ENCODE results near the gene ZBTB20.

The ZBTB20 gene

GRCh38 chr3:114829783-114830182, 317.3 kb downstream of the ZBTB20 start:
- Histone ChIP-seq H3K27ac (ENCODE audit: low read length) (no peak overlapping the region), H3F3A (ENCODE audit: insufficient read depth, low read length) (no peaks in the 10 kb centered on the region), H3K4me1 (ENCODE audit: low read length) (no peaks in the 10 kb centered on the region), H3K79me2 (ENCODE audit: low read length) (no peaks in the 10 kb centered on the region), H2AFZ (ENCODE audit: low read length) (no peak overlapping the region), H3K9me3 (replicated peaks; ENCODE audit: insufficient read depth, low read length) (no peaks in the 10 kb centered on the region), H4K20me1 (ENCODE audit: insufficient read depth, low read length) (no peaks in the 10 kb centered on the region), H3K4me2 (ENCODE audit: low read depth, low read length) (no peak overlapping the region), H3K36me3 (replicated peaks; ENCODE audit: insufficient read depth, low read length) (no peaks in the 10 kb centered on the region), H3K9ac (ENCODE audit: low read length) (no peak overlapping the region), H3K9me2 (replicated peaks; ENCODE audit: insufficient read depth, low read length) (no peaks in the 10 kb centered on the region), H3K4me3 (ENCODE audit: low read length) (no peak overlapping the region), H3K27me3 (replicated peaks; ENCODE audit: insufficient read depth, low read length) (no peaks in the 10 kb centered on the region)
- no peak for DNase-seq
- TF ChIP-seq EZH2phosphoT487 (IDR thresholded peaks at IDR 0.05; ENCODE audit: low read length): no peak
- TF ChIP-seq CTCF (IDR thresholded peaks at IDR 0.05; ENCODE audit: low read length): no peak
- no peak for TF ChIP-seq EZH2 (optimal IDR thresholded peaks at IDR 0.05; ENCODE audit: low read depth, low read length)

- TF ChIP-seq EZH2 (optimal IDR thresholded peaks at IDR 0.05; ENCODE audit: low read depth, low read length) (no peak), EZH2phosphoT487 (IDR thresholded peaks at IDR 0.05; ENCODE audit: low read length) (no peak), CTCF (IDR thresholded peaks at IDR 0.05; ENCODE audit: low read length) (peak; percentile 69)
- Histone ChIP-seq H2AFZ (ENCODE audit: low read length) (no peak overlapping the region), H3K27me3 (replicated peaks; ENCODE audit: insufficient read depth, low read length) (no peaks in the 10 kb centered on the region), H3K36me3 (replicated peaks; ENCODE audit: insufficient read depth, low read length) (no peaks in the 10 kb centered on the region), H4K20me1 (ENCODE audit: insufficient read depth, low read length) (no peaks in the 10 kb centered on the region), H3K4me3 (ENCODE audit: low read length) (no peak overlapping the region), H3K9me2 (replicated peaks; ENCODE audit: insufficient read depth, low read length) (no peaks in the 10 kb centered on the region), H3K27ac (ENCODE audit: low read length) (no peak overlapping the region), H3K79me2 (ENCODE audit: low read length) (no peaks in the 10 kb centered on the region), H3F3A (ENCODE audit: insufficient read depth, low read length) (no peaks in the 10 kb centered on the region), H3K4me1 (ENCODE audit: low read length) (no peaks in the 10 kb centered on the region), H3K9ac (ENCODE audit: low read length) (no peak overlapping the region), H3K9me3 (replicated peaks; ENCODE audit: insufficient read depth, low read length) (no peaks in the 10 kb centered on the region), H3K4me2 (ENCODE audit: low read depth, low read length) (no peak overlapping the region)
- peak; percentile 69 for DNase-seq
Measured at GRCh38 chr3:114827495-114827894, 319.6 kb downstream of the ZBTB20 start.

GRCh38 chr3:114824014-114824413, 323.1 kb downstream of the ZBTB20 start:
- H3K4me2 ChIP-seq (ENCODE audit: low read depth, low read length): no peak overlapping the region
- H3K9ac ChIP-seq (ENCODE audit: low read length): no peak overlapping the region
- no peaks in the 10 kb centered on the region for H3K36me3 ChIP-seq (replicated peaks; ENCODE audit: insufficient read depth, low read length)
- H2AFZ ChIP-seq (ENCODE audit: low read length): no peak overlapping the region
- no peak overlapping the region for H3K27ac ChIP-seq (ENCODE audit: low read length)
- no peaks in the 10 kb centered on the region for H3K79me2 ChIP-seq (ENCODE audit: low read length)
- H3F3A ChIP-seq (ENCODE audit: insufficient read depth, low read length): no peaks in the 10 kb centered on the region
- no peaks in the 10 kb centered on the region for H3K4me1 ChIP-seq (ENCODE audit: low read length)
- no peak for DNase-seq
- TF ChIP-seq CTCF (IDR thresholded peaks at IDR 0.05; ENCODE audit: low read length) (no peak), EZH2phosphoT487 (IDR thresholded peaks at IDR 0.05; ENCODE audit: low read length) (no peak), EZH2 (optimal IDR thresholded peaks at IDR 0.05; ENCODE audit: low read depth, low read length) (no peak)
- no peaks in the 10 kb centered on the region for H3K9me3 ChIP-seq (replicated peaks; ENCODE audit: insufficient read depth, low read length)
- H3K27me3 ChIP-seq (replicated peaks; ENCODE audit: insufficient read depth, low read length): no peaks in the 10 kb centered on the region
- H3K4me3 ChIP-seq (ENCODE audit: low read length): no peak overlapping the region
- H4K20me1 ChIP-seq (ENCODE audit: insufficient read depth, low read length): no peaks in the 10 kb centered on the region
- no peaks in the 10 kb centered on the region for H3K9me2 ChIP-seq (replicated peaks; ENCODE audit: insufficient read depth, low read length)

Data from MM.1S (cell line).